Suprapubic skin (tissue), 4 donors: ENCODE measurements around the gene THRB. TPM values are rescaled to one million over a fixed set of nuclear protein-coding genes. Genes with fewer than 3 reads are reported as not detected.
A peak's percentile ranks its signal among the peaks of the same experiment; 100 is the strongest.

Source experiments
- DNase-seq, 2 donors: peaks; one replicate each; pipeline ENCODE4 v3.0.0-alpha.2; 2019; ENCODE audit warnings: low spot score in 2 of 2
- H3K27ac ChIP-seq: fragments of 200-600 bp; sonication (generic); one replicate; pipeline ENCODE4 v1.5.1; 2019
- H3K27me3 ChIP-seq: fragments of 200-600 bp; sonication (generic); one replicate; pipeline ENCODE4 v1.5.1; 2019
- H3K36me3 ChIP-seq: fragments of 200-600 bp; sonication (generic); one replicate; pipeline ENCODE4 v1.5.1; 2019
- H3K4me1 ChIP-seq: fragments of 200-600 bp; sonication (generic); one replicate; pipeline ENCODE4 v1.5.1; 2019
- H3K4me3 ChIP-seq: fragments of 200-600 bp; sonication (generic); one replicate; pipeline ENCODE4 v1.5.1; 2019; ENCODE audit warnings: mild to moderate bottlenecking
- H3K9me3 ChIP-seq: fragments of 200-600 bp; sonication (generic); one replicate; pipeline ENCODE4 v1.5.1; 2019
- CTCF ChIP-seq, 2 donors: fragments of 200-600 bp in 1 of 2; fragments of 450-650 bp in 1 of 2; sonication (generic) in 1 of 2; IDR thresholded peaks; one replicate each; pipeline ENCODE4 v1.5.1; 2016 to 2019; ENCODE audit warnings: antibody characterized with exemption in 2 of 2, mild to moderate bottlenecking in 1 of 2, moderate library complexity in 1 of 2
- EP300 ChIP-seq: sonication (generic); formaldehyde crosslinking; IDR thresholded peaks from one replicate; pipeline ENCODE4 v1.6.1; 2017; ENCODE audit warnings: antibody characterized with exemption
- POLR2A ChIP-seq, 2 donors: fragments of 450-650 bp; IDR thresholded peaks; one replicate each; pipeline ENCODE4 v1.6.1; 2017; ENCODE audit warnings: antibody characterized with exemption in 2 of 2, mild to moderate bottlenecking in 2 of 2, moderate library complexity in 2 of 2
- POLR2AphosphoS5 ChIP-seq, 3 donors: sonication (generic); formaldehyde crosslinking; IDR thresholded peaks; one replicate each; pipeline ENCODE4 v1.6.1; 2017; ENCODE audit warnings: antibody characterized with exemption in 3 of 3
- WGBS: methylation state at CpG from one replicate; pipeline ENCODE4 v1.1.5; 2018; 5-methylcytosine and 5-hydroxymethylcytosine counted together
- total RNA-seq, 4 donors: library from RNA; depleted of rRNA; stranded (reverse); fragments of >200 nt; gene quantifications; one replicate each; pipeline ENCODE4 v1.1.0, GENCODE V29; 2016

The THRB gene
- total RNA-seq, 4 donors from 2014 or later: 16.6 to 32.9 (median 24.4) TPM

GRCh38 chr3:24396338-24396737, 98.3 kb downstream of the THRB start:
- no peaks in the 10 kb centered on the region for H3K9me3 ChIP-seq
- WGBS: 72% methylated on average over 4 of the region's 4 CpGs

GRCh38 chr3:24394754-24395153, 99.9 kb downstream of the THRB start:
- no peak overlapping the region for H3K4me3 ChIP-seq
- peaks cover 9% of the 10 kb centered on the region for H3K4me1 ChIP-seq
- no peaks in the 10 kb centered on the region for H3K36me3 ChIP-seq
- 91% methylated on average over 2 of the region's 2 CpGs for WGBS
- no peaks in the 10 kb centered on the region for H3K9me3 ChIP-seq
- no peak overlapping the region for H3K27ac ChIP-seq
- no peaks in the 10 kb centered on the region for H3K27me3 ChIP-seq
- TF ChIP-seq CTCF (IDR thresholded peaks at IDR 0.05): no peak
- no peak for DNase-seq

More at GRCh38 chr3:24396338-24396737, 98.3 kb downstream of the THRB start:
- DNase-seq: no peak
- H3K4me3 ChIP-seq: no peak overlapping the region
- H3K27ac ChIP-seq: no peak overlapping the region
- no peaks in the 10 kb centered on the region for H3K27me3 ChIP-seq
- H3K4me1 ChIP-seq: peaks cover 9% of the 10 kb centered on the region
- no peaks in the 10 kb centered on the region for H3K36me3 ChIP-seq
- TF ChIP-seq EP300 (no peak), POLR2AphosphoS5 (IDR thresholded peaks at IDR 0.05) (no peak), CTCF (IDR thresholded peaks at IDR 0.05) (no peak), POLR2A (IDR thresholded peaks at IDR 0.05) (no peak)

GRCh38 chr3:24393316-24393715, 101.3 kb downstream of the THRB start:
- Histone ChIP-seq H3K36me3 (no peaks in the 10 kb centered on the region), H3K4me3 (no peak overlapping the region), H3K4me1 (peaks cover 24% of the 10 kb centered on the region), H3K9me3 (no peaks in the 10 kb centered on the region), H3K27ac (no peak overlapping the region), H3K27me3 (no peaks in the 10 kb centered on the region)
- no peak for DNase-seq
- TF ChIP-seq POLR2A (IDR thresholded peaks at IDR 0.05) (no peak), POLR2AphosphoS5 (IDR thresholded peaks at IDR 0.05) (no peak), CTCF (IDR thresholded peaks at IDR 0.05) (no peak), EP300 (no peak)
- WGBS: 63% methylated on average over 3 of the region's 3 CpGs

GRCh38 chr3:24390169-24391130, 104.2 kb downstream of the THRB start:
- Histone ChIP-seq H3K4me1 (peaks cover 27% of the 10 kb centered on the region), H3K4me3 (no peak overlapping the region), H3K9me3 (no peaks in the 10 kb centered on the region), H3K27me3 (no peaks in the 10 kb centered on the region), H3K27ac (peak overlapping the region; percentile 60), H3K36me3 (no peaks in the 10 kb centered on the region)
- WGBS: 85% methylated on average over 3 of the region's 3 CpGs
- no peak for DNase-seq
- TF ChIP-seq POLR2AphosphoS5 (IDR thresholded peaks at IDR 0.05) (no peak), CTCF (IDR thresholded peaks at IDR 0.05) (no peak), POLR2A (IDR thresholded peaks at IDR 0.05) (no peak), EP300 (no peak)
